ENCODE measurements around the gene IFITM2.

DNA sequence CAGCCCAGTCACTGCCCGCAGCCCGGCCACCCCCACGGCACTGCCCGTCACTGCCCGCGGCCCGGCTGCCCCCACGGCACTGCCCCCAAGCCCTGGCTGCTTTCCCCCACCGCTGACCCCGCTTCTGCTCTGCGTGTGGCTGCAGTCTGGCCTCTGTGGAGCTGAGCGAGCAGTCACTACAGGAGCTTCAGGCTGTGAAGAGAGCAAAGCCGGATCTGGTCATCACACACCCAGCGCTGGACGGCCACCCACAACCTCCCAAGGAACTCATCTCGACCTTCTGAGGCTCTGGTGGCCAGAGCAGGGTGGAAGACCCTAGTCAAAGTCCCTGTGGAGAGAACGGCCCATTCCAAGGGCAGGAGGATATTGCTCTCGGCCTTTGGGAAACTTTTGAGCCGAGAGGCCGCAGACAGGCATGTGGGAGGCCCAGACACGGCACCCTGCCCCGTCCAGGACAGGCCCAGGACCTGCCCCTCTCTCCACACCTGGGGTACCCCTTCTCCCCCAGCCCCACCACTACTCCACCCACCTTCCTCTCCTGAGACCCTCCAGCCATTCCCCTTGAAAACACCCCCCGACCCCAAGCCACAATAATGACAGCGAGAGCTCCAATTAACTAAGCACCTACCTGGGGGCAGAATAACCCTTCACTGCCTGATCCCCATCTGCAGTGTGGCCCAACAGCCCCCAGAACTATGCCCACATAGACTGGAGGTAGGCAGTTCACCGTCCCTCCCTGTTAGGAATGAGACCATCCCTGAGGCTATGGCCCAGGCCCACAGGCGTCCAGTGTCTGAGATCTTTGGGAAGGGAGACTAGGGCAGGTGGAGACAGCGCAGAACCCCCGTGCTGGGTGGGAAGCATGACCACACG, 22.4 kb upstream of the IFITM2 start:
- TF ChIP-seq, protein P1, sequence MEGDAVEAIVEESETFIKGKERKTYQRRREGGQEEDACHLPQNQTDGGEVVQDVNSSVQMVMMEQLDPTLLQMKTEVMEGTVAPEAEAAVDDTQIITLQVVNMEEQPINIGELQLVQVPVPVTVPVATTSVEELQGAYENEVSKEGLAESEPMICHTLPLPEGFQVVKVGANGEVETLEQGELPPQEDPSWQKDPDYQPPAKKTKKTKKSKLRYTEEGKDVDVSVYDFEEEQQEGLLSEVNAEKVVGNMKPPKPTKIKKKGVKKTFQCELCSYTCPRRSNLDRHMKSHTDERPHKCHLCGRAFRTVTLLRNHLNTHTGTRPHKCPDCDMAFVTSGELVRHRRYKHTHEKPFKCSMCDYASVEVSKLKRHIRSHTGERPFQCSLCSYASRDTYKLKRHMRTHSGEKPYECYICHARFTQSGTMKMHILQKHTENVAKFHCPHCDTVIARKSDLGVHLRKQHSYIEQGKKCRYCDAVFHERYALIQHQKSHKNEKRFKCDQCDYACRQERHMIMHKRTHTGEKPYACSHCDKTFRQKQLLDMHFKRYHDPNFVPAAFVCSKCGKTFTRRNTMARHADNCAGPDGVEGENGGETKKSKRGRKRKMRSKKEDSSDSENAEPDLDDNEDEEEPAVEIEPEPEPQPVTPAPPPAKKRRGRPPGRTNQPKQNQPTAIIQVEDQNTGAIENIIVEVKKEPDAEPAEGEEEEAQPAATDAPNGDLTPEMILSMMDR (IDR thresholded peaks at IDR 0.05): no peak
- TF ChIP-seq, protein P2, sequence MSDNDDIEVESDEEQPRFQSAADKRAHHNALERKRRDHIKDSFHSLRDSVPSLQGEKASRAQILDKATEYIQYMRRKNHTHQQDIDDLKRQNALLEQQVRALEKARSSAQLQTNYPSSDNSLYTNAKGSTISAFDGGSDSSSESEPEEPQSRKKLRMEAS (IDR thresholded peaks at IDR 0.05; ENCODE audit: low read depth): no peak
- TF ChIP-seq JUND (IDR thresholded peaks at IDR 0.05) (no peak), EP300 (IDR thresholded peaks at IDR 0.05; ENCODE audit: borderline replicate concordance in 1 of 2, low read depth in 1 of 2, low read length in 1 of 2) (no peak), NFIC (IDR thresholded peaks at IDR 0.05; ENCODE audit: borderline replicate concordance) (no peak), TAF1 (IDR thresholded peaks at IDR 0.05; ENCODE audit: borderline replicate concordance, low read depth, low read length) (no peak), RAD21 (IDR thresholded peaks at IDR 0.05; ENCODE audit: low read length) (no peak), POLR2AphosphoS5 (IDR thresholded peaks at IDR 0.05; ENCODE audit: low read depth, low read length) (no peak), SIN3A (IDR thresholded peaks at IDR 0.05; ENCODE audit: borderline replicate concordance, low read depth, low read length) (no peak), FOXM1 (IDR thresholded peaks at IDR 0.05; ENCODE audit: low read depth) (no peak), FOXJ3 (CRISPR knock-in tag; IDR thresholded peaks at IDR 0.05) (no peak), ELF1 (IDR thresholded peaks at IDR 0.05) (no peak)
